RWPE2 (cell line): ENCODE results near the gene TM9SF2.
"Not testable (repeated sequence)": the region's sequence is repeated elsewhere in the genome, so short reads cannot be mapped to it uniquely, and the experiment has no call there.

ENCODE experiments used
- ATAC-seq: fragments of 200-7000 bp; cut with Tn5 transposase; 3 replicates; pipeline ENCODE4 v1.9.1; 2021; ENCODE audit warnings: low read depth
- DNase-seq: peaks from one replicate; pipeline ENCODE4 v3.0.0-alpha.2; 2020; ENCODE audit warnings: low spot score
- H3K27ac ChIP-seq: fragments of 450-650 bp; 2 replicates; pipeline ENCODE4 v1.5.1; 2017; ENCODE audit warnings: mild to moderate bottlenecking; ENCODE audit not compliant: poor library complexity, severe bottlenecking
- H3K27me3 ChIP-seq: fragments of 250-450 bp; sonication (Bioruptor Pico); 2 replicates; pipeline ENCODE4 v1.5.1; 2021; ENCODE audit warnings: mild to moderate bottlenecking, moderate library complexity; ENCODE audit not compliant: insufficient read depth, poor library complexity, severe bottlenecking
- H3K36me3 ChIP-seq: fragments of 250-450 bp; sonication (Bioruptor Pico); 2 replicates; pipeline ENCODE4 v1.5.1; 2020; ENCODE audit warnings: low read depth, mild to moderate bottlenecking, moderate library complexity
- H3K4me1 ChIP-seq: fragments of 250-450 bp; sonication (Bioruptor Pico); 2 replicates; pipeline ENCODE4 v1.5.1; 2021; ENCODE audit warnings: mild to moderate bottlenecking, moderate library complexity; ENCODE audit not compliant: insufficient read depth, poor library complexity, severe bottlenecking
- H3K4me3 ChIP-seq: fragments of 250-450 bp; sonication (Bioruptor Pico); 2 replicates; pipeline ENCODE4 v1.5.1; 2021; ENCODE audit warnings: mild to moderate bottlenecking, moderate library complexity; ENCODE audit not compliant: severe bottlenecking
- H3K9me3 ChIP-seq: fragments of 250-450 bp; sonication (Bioruptor Pico); 2 replicates; pipeline ENCODE4 v1.5.1; 2021; ENCODE audit warnings: mild to moderate bottlenecking, moderate library complexity; ENCODE audit not compliant: severe bottlenecking
- TF ChIP-seq, protein P1 (sequence below): fragments of 450-650 bp; IDR thresholded peaks from one replicate; pipeline ENCODE4 v1.5.1; 2017; ENCODE audit warnings: mild to moderate bottlenecking, moderate library complexity; ENCODE audit not compliant: poor library complexity, severe bottlenecking

Gene TM9SF2, protein sequence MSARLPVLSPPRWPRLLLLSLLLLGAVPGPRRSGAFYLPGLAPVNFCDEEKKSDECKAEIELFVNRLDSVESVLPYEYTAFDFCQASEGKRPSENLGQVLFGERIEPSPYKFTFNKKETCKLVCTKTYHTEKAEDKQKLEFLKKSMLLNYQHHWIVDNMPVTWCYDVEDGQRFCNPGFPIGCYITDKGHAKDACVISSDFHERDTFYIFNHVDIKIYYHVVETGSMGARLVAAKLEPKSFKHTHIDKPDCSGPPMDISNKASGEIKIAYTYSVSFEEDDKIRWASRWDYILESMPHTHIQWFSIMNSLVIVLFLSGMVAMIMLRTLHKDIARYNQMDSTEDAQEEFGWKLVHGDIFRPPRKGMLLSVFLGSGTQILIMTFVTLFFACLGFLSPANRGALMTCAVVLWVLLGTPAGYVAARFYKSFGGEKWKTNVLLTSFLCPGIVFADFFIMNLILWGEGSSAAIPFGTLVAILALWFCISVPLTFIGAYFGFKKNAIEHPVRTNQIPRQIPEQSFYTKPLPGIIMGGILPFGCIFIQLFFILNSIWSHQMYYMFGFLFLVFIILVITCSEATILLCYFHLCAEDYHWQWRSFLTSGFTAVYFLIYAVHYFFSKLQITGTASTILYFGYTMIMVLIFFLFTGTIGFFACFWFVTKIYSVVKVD

DNA sequence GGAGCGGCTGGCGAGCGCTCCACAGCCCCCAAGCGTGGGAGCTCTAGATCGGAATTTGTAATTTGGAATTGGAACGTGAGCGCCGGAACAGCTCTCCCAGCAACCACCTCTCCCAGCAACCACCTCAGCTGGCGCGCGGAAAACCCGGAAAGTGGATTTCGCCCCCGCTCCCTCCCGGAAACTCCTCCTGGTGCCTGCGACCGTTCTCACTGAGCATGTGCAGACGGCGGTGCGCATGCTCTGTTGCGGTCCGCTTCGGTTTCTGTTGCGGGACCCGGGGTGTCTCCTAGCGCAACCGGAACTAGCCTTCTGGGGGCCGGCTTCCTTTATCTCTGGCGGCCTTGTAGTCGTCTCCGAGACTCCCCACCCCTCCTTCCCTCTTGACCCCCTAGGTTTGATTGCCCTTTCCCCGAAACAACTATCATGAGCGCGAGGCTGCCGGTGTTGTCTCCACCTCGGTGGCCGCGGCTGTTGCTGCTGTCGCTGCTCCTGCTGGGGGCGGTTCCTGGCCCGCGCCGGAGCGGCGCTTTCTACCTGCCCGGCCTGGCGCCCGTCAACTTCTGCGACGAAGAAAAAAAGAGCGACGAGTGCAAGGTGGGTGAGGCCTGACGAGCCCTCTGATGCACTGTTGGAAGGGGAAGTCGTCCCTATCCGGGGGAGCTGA is at the start of gene TM9SF2:
Gene TM9SF2 (plus strand): TSS at position 289 of the 664 bp plus-strand sequence. CDS start 135 bp downstream, at position 424.
- Histone ChIP-seq H3K9me3 (no peaks in the 10 kb centered on the region), H3K27me3 (no peaks in the 10 kb centered on the region), H3K36me3 (peaks cover 11% of the 10 kb centered on the region), H3K4me1 (peaks cover 34% of the 10 kb centered on the region), H3K4me3 (peak within 1 kb of the TSS; percentile 66), H3K27ac (peak within 1 kb of the TSS; percentile 60)
- ATAC-seq (peak; percentile 60), DNase-seq (peak; percentile 93)
- TF ChIP-seq, protein P1, sequence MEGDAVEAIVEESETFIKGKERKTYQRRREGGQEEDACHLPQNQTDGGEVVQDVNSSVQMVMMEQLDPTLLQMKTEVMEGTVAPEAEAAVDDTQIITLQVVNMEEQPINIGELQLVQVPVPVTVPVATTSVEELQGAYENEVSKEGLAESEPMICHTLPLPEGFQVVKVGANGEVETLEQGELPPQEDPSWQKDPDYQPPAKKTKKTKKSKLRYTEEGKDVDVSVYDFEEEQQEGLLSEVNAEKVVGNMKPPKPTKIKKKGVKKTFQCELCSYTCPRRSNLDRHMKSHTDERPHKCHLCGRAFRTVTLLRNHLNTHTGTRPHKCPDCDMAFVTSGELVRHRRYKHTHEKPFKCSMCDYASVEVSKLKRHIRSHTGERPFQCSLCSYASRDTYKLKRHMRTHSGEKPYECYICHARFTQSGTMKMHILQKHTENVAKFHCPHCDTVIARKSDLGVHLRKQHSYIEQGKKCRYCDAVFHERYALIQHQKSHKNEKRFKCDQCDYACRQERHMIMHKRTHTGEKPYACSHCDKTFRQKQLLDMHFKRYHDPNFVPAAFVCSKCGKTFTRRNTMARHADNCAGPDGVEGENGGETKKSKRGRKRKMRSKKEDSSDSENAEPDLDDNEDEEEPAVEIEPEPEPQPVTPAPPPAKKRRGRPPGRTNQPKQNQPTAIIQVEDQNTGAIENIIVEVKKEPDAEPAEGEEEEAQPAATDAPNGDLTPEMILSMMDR, result no peak

- TF ChIP-seq, protein P1, result no peak
- ATAC-seq (no peak), DNase-seq (no peak)
- H3K27me3 ChIP-seq, result no peaks in the 10 kb centered on the region
- H3K4me3 ChIP-seq, result no peak overlapping the region
- no peak overlapping the region for H3K27ac ChIP-seq
- no peaks in the 10 kb centered on the region for H3K4me1 ChIP-seq
- H3K36me3 ChIP-seq, result no peaks in the 10 kb centered on the region
- H3K9me3 ChIP-seq, result no peaks in the 10 kb centered on the region
These were observed 46.6 kb upstream of the TM9SF2 start for GRCh38 chr13:99454518-99455183.

GRCh38 chr13:99459099-99459850 is 42.0 kb upstream of the TM9SF2 start:
- Histone ChIP-seq H3K9me3 (no peaks in the 10 kb centered on the region), H3K36me3 (no peaks in the 10 kb centered on the region), H3K27me3 (no peaks in the 10 kb centered on the region), H3K27ac (no peak overlapping the region), H3K4me1 (no peaks in the 10 kb centered on the region), H3K4me3 (no peak overlapping the region)
- no peak for ATAC-seq
- DNase-seq, result no peak
- TF ChIP-seq, protein P1, result no peak

DNA sequence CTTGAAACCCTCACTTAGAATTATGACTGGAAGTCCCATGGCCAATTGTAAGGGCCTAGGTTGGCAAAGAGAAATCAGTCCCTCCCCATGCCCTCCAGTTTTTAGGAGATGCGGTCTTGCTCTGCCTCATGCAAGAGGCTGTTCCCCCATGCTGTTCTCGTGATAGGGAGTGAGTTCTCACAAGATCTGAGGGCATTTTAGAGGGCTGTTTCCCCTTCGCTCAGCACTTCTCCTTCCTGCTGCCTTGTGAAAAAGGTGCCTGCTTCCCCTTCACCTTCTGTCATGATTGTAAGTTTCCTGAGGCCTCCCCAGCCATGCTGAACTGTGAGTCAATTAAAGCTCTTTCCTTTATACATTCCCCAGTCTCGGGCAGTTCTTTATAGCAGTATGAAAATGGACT is 40.5 kb upstream of the TM9SF2 start:
- not testable (repeated sequence) for H3K27ac ChIP-seq, DNase-seq, H3K4me3 ChIP-seq, H3K9me3 ChIP-seq, ATAC-seq, H3K27me3 ChIP-seq, H3K4me1 ChIP-seq, H3K36me3 ChIP-seq
